NCI-H1436 (cell line): ENCODE results near the gene SCARF2.
A peak's percentile ranks its signal among the peaks of the same experiment; 100 is the strongest.
"Not testable (repeated sequence)": the region's sequence is repeated elsewhere in the genome, so short reads cannot be mapped to it uniquely, and the experiment has no call there.

Source experiments
- DNase-seq: peaks from one replicate; lab custom pipeline; 2025; lab: John Stamatoyannopoulos, UW

The SCARF2 gene

DNA sequence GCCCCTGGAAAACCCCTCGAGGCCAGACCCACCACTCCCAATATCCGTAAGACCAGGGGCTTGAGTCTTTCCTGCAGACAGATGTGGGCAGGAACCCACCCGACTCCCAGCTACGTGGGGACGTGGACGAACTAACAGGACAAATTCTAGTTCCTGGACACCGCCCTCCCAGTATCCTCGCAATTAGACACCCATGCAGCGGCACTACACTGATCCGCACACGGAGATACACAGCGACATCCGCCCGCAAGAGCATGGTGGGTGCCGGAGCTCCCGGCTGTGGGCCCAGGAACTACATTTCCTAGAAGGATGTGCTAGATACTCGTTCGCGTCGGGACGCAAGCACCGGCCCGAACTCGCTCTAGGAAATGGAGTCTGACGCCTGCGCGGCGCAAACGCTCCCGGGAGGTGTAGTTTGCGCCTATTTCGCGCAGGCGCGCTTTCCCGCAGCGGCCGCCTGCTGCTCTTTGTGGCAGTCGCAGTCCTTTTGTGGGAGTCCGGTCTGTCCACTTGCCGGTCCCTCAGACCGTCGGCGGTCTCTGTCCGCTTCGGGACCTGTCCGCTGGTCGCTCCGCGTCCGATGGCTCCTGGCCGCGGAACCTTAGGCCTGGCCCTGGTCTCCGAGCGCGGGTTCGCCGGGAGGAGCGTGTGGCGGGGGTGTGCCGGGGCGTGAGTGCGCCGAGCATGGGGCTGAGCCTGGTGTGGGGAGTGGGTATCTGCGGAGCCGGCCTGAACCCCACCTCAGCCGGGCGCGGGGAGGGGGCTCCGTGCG lies 43.7 kb downstream of the SCARF2 start, which contains the start of gene ZNF74:
Gene ZNF74, plus strand, starts transcription at position 447 of the 772 bp plus-strand sequence. CDS start 478 bp downstream, outside the sequence.
- peak; percentile 87 for DNase-seq

DNA sequence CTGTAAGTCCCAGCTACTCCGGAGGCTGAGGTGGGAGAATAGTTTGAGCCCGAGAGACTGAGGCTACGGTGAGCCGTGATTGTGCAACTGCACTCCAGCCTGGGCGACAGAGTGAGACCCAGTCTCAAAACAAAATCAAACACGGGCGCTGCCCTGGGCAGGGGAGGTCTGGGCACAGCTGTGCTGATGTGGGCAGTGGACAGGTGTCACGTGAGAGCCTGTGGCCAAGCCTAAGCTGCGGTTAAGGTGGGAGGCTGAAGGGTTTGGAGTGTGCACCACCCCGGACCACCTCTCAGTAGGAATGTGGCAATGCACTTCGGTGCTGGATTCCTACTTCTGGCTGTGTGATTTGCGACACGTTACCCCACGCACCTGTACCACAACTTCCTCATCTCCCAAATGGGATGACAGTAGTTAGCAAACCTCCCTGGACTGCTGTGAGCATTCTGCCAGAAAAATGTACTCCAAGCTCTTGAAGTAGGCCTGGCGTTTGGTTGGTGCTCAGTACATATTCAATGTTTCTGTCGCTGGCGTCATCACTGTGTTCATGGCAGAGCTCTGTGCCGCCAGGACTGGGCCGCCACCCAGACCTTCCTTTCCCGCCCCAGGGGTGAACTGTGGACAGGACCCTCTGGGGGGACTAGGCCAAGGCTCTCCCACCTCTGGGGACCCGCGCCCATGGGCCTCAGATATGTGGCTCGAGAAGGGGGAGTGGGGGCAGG lies 44.5 kb downstream of the SCARF2 start:
- no peak for DNase-seq

- DNase-seq = not testable (repeated sequence)
These were observed 45.2 kb downstream of the SCARF2 start for GRCh38 chr22:20392365-20392881.

DNA sequence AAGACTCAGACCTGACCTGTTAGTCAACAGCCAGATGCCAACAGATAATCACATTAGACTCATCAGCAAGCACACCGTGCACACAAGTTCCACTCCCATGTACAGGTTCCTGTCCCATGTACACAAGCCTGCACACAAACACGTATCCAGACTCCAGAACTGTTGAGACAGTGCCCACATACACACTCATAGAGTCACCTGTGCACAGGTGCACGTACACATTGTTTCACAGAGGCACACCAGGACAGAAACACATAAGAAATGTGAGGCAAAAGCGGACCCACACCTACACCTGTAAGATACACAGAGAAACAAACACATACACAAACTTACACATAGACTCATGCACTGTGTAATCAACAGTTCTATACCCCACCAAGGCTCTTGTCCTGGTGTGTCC lies 46.4 kb downstream of the SCARF2 start:
- DNase-seq = no peak

- DNase-seq = no peak
These were observed 47.2 kb downstream of the SCARF2 start for GRCh38 chr22:20390394-20390907.

GRCh38 chr22:20389288-20389687 lies 48.3 kb downstream of the SCARF2 start:
- DNase-seq = no peak

- DNase-seq = no peak
These were observed 49.4 kb downstream of the SCARF2 start for GRCh38 chr22:20388200-20388599.

DNA sequence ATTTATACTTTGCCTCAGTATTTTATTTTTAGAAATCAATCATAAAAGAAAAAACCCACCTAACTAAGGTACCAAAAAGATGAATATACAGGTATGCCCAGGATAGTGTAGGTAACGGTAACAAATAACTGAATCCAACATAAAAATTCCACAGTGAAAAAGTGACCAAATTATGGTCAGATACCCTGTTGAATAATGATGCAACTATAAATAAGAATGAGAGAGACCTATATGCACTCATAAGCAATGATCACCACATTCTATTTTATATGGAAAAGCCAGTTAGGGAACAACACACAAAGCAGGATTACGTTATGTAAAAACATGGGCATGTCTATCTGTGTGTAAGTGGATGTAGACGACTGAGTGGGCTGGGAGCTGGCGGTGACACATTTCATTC lies 50.7 kb downstream of the SCARF2 start:
- DNase-seq = no peak

DNA sequence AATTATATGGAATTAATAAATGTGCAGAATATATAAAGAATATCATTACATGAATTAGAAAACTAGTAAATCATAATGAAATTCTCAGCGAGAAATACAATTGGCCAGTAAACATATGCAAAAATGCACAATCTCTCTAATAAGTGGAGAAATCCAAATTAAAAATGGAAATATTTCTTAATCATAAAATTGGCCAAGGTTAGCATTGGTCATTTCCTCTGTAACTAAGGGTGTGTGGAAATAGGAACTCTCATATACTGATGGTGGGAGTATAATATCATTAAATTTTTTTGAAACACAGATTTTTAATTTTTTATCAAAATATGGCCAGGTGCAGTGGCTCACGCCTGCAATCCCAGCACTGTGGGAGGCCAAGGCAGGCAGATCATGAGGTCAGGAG lies 51.3 kb downstream of the SCARF2 start:
- DNase-seq = no peak

GRCh38 chr22:20384865-20385264 lies 52.8 kb downstream of the SCARF2 start:
- no peak for DNase-seq

- no peak for DNase-seq
These were observed 53.5 kb downstream of the SCARF2 start for GRCh38 chr22:20384171-20384570.

GRCh38 chr22:20383538-20383937 lies 54.1 kb downstream of the SCARF2 start:
- no peak for DNase-seq

GRCh38 chr22:20380486-20380885 lies 57.1 kb downstream of the SCARF2 start:
- no peak for DNase-seq

- DNase-seq = not testable (repeated sequence)
These were observed 58.9 kb downstream of the SCARF2 start for GRCh38 chr22:20378684-20379083.

DNA sequence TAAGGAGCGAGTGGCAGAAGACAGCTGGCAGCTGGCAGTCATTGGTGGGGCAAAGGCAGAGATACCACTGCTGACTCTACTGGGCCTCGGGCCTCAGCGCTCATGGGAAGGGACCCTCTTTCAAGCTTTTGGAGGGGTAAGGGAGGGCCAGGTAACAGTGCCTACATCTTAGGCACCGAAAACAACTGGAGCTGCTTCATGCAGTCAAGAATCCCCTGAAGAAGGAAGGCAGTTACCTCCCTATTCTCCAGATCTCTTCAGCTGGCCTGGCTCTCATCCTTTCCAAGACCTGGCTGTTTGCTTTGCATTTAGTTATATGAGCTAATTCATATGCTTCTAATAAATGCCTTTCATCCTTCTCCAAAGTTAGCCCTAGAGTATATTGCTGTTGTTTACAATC lies 59.5 kb downstream of the SCARF2 start:
- DNase-seq = no peak

GRCh38 chr22:20376983-20377382 lies 60.6 kb downstream of the SCARF2 start:
- DNase-seq = not testable (repeated sequence)

GRCh38 chr22:20376281-20376680 lies 61.3 kb downstream of the SCARF2 start:
- DNase-seq = not testable (repeated sequence)
